ENCODE measurements around the gene TALDO1. TPM values are rescaled to one million over a fixed set of nuclear protein-coding genes. Genes with fewer than 3 reads are reported as not detected.
A peak's percentile ranks its signal among the peaks of the same experiment; 100 is the strongest.

Gene TALDO1
- total RNA-seq, 1 experiment from 2014 or later, result 446 TPM

- intact Hi-C loops (cut with micrococcal nuclease; ENCODE audit: unreplicated experiment), result no loop called here
- H3K27ac ChIP-seq, result no peak overlapping the region
- DNase-seq, result no peak
- no peak overlapping the region for H2AFZ ChIP-seq
- ChIA-PET POLR2A (ENCODE audit: unreplicated experiment) (no interaction called here), CTCF (no interaction called here)
- no peaks in the 10 kb centered on the region for H3K9me3 ChIP-seq (ENCODE audit: insufficient read depth, low read depth)
- H3K9me2 ChIP-seq (ENCODE audit: insufficient read depth), result no peaks in the 10 kb centered on the region
- H3K27me3 ChIP-seq (ENCODE audit: insufficient read depth, low read depth), result no peaks in the 10 kb centered on the region
- H3K4me3 ChIP-seq, result no peak overlapping the region
- H3K4me2 ChIP-seq, result no peak overlapping the region
- peaks cover under 1% of the 10 kb centered on the region; the same call in 1 of the 2 replicates for H3K4me1 ChIP-seq (replicated peaks; ENCODE audit: insufficient read depth)
- H4K20me1 ChIP-seq (ENCODE audit: insufficient read depth), result no peaks in the 10 kb centered on the region
- no TSS peak for BruUV-seq (replicated peaks)
- H3K36me3 ChIP-seq (ENCODE audit: low read depth), result no peaks in the 10 kb centered on the region
- TF ChIP-seq, protein P1, sequence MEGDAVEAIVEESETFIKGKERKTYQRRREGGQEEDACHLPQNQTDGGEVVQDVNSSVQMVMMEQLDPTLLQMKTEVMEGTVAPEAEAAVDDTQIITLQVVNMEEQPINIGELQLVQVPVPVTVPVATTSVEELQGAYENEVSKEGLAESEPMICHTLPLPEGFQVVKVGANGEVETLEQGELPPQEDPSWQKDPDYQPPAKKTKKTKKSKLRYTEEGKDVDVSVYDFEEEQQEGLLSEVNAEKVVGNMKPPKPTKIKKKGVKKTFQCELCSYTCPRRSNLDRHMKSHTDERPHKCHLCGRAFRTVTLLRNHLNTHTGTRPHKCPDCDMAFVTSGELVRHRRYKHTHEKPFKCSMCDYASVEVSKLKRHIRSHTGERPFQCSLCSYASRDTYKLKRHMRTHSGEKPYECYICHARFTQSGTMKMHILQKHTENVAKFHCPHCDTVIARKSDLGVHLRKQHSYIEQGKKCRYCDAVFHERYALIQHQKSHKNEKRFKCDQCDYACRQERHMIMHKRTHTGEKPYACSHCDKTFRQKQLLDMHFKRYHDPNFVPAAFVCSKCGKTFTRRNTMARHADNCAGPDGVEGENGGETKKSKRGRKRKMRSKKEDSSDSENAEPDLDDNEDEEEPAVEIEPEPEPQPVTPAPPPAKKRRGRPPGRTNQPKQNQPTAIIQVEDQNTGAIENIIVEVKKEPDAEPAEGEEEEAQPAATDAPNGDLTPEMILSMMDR (conservative IDR thresholded peaks at IDR 0.05), result no peak
- no peaks in the 10 kb centered on the region for H3K79me2 ChIP-seq (ENCODE audit: low read depth)
- H3F3A ChIP-seq (ENCODE audit: insufficient read depth, low read depth), result no peaks in the 10 kb centered on the region
These were observed 54.9 kb downstream of the TALDO1 start for GRCh38 chr11:802018-802617.

GRCh38 chr11:802693-803466 lies 55.6 kb downstream of the TALDO1 start:
- H3K4me3 ChIP-seq, result no peak overlapping the region
- H3K9me2 ChIP-seq (ENCODE audit: insufficient read depth), result no peaks in the 10 kb centered on the region
- no peaks in the 10 kb centered on the region for H4K20me1 ChIP-seq (ENCODE audit: insufficient read depth)
- no peak overlapping the region for H2AFZ ChIP-seq
- DNase-seq, result peak in 1 of 2 experiments; percentile 27
- intact Hi-C loops (cut with micrococcal nuclease; ENCODE audit: unreplicated experiment), result no loop called here
- H3K79me2 ChIP-seq (ENCODE audit: low read depth), result no peaks in the 10 kb centered on the region; the same call in 1 of the 2 replicates
- H3K36me3 ChIP-seq (ENCODE audit: low read depth), result no peaks in the 10 kb centered on the region
- TF ChIP-seq, protein P1 (conservative IDR thresholded peaks at IDR 0.05), result no peak
- no TSS peak for BruUV-seq (replicated peaks)
- ChIA-PET POLR2A (ENCODE audit: unreplicated experiment) (no interaction called here), CTCF (no interaction called here)
- no peak overlapping the region for H3K27ac ChIP-seq
- H3F3A ChIP-seq (ENCODE audit: insufficient read depth, low read depth), result no peaks in the 10 kb centered on the region
- no peaks in the 10 kb centered on the region for H3K9me3 ChIP-seq (ENCODE audit: insufficient read depth, low read depth)
- H3K4me2 ChIP-seq, result no peak overlapping the region
- H3K27me3 ChIP-seq (ENCODE audit: insufficient read depth, low read depth), result no peaks in the 10 kb centered on the region
- no peaks in the 10 kb centered on the region for H3K4me1 ChIP-seq (replicated peaks; ENCODE audit: insufficient read depth)

DNA sequence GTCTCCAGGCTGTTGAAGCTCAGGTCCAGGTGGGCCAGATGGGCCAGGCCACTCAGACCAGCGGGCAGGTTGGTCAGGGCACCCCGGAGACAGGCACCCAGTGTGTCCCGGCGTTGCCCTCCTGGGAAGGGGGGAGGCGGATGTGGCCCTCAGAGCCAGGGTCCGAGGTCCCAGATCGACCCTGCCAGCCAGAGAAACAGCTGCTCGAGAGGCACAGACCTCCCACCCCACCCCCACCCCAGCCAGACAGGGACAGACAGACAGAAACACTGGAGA lies 56.1 kb downstream of the TALDO1 start:
- intact Hi-C loops (cut with micrococcal nuclease; ENCODE audit: unreplicated experiment), result no loop called here
- H3K4me2 ChIP-seq, result no peak overlapping the region

More for the DNA sequence above, 56.1 kb downstream of the TALDO1 start:
- H3K27ac ChIP-seq, result no peak overlapping the region
- H3F3A ChIP-seq (ENCODE audit: insufficient read depth, low read depth), result 0 out of 2 replicates have a peak, but pooled peaks cover under 1% of the 10 kb centered on the region
- H3K4me1 ChIP-seq (replicated peaks; ENCODE audit: insufficient read depth), result no peaks in the 10 kb centered on the region
- BruUV-seq (replicated peaks), result no TSS peak
- no peak overlapping the region for H3K4me3 ChIP-seq
- ChIA-PET CTCF (no interaction called here), POLR2A (ENCODE audit: unreplicated experiment) (no interaction called here)
- no peaks in the 10 kb centered on the region for H4K20me1 ChIP-seq (ENCODE audit: insufficient read depth)
- no peaks in the 10 kb centered on the region for H3K27me3 ChIP-seq (ENCODE audit: insufficient read depth, low read depth)
- no peak overlapping the region for H2AFZ ChIP-seq
- no peaks in the 10 kb centered on the region for H3K36me3 ChIP-seq (ENCODE audit: low read depth)
- DNase-seq, result no peak
- no peaks in the 10 kb centered on the region for H3K9me2 ChIP-seq (ENCODE audit: insufficient read depth)
- H3K79me2 ChIP-seq (ENCODE audit: low read depth), result peaks cover 4% of the 10 kb centered on the region; the same call in 1 of the 2 replicates
- H3K9me3 ChIP-seq (ENCODE audit: insufficient read depth, low read depth), result no peaks in the 10 kb centered on the region
- no peak for TF ChIP-seq EZH2 (IDR thresholded peaks at IDR 0.05; ENCODE audit: low read depth)
- TF ChIP-seq, protein P1 (conservative IDR thresholded peaks at IDR 0.05), result no peak

All from PC-9 (cell line).